Measurements from ENCODE around the gene FKBP5.
"Not testable (repeated sequence)": the region's sequence is repeated elsewhere in the genome, so short reads cannot be mapped to it uniquely, and the experiment has no call there.

Gene FKBP5

GRCh38 chr6:35594503-35595186 is 94.1 kb downstream of the FKBP5 start:
- in situ Hi-C loops (cut with MboI; ENCODE audit: low sequenced_read_pairs) = no loop called here

DNA sequence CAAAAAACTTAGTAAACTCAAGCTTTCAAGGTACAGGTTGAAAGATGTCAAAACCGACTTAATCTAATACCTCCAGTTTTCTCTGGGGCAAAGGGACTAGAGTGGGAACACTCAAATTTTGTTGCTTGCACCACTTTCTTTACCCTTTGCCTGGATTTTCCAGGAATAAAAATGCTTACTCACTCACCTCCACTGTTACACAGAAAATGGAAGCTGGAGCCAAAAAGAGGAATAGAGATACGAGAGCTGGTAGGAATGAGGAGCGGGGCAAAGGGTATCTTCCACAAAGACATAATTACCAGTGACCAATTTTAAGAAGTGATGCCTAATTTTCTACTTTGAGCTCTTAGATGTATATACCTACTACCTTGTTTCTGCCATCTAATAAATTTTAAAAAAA is 96.5 kb downstream of the FKBP5 start:
- in situ Hi-C loops (cut with MboI; ENCODE audit: low sequenced_read_pairs) = no loop called here

DNA sequence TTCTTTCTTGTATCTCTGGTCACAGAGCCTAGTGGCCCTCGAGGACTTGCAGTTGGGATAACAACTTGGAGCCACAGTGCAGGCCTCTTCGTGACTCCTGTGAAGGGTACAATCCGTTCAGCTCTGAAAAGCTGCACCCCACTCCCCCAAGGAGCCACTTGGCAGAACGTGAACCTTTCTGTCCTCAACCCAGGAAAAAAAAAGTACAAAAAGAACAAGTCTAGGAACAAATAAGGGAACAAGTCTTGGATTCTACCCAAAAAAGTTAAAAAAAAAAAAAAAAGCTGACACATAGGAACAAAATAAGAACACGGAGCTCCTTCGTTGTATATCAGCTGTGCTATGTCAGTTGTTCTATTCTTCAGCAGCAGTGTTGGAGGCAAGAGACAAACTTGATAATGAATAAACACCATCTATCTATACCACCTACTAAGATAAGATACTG is 98.1 kb downstream of the FKBP5 start:
- in situ Hi-C loops (cut with MboI; ENCODE audit: low sequenced_read_pairs) = no loop called here

- in situ Hi-C loops (cut with MboI; ENCODE audit: low sequenced_read_pairs) = loop anchor here (5.0 kb wide), 1 partner anchor 147 kb away; the partner anchor contains the start of gene ARMC12
Measured at GRCh38 chr6:35589904-35590303, 98.8 kb downstream of the FKBP5 start.

- in situ Hi-C loops (cut with MboI; ENCODE audit: low sequenced_read_pairs) = loop anchor here (5.0 kb wide), 1 partner anchor 148 kb away; the partner anchor contains the start of gene ARMC12
Measured at GRCh38 chr6:35589201-35589739, 99.4 kb downstream of the FKBP5 start.

DNA sequence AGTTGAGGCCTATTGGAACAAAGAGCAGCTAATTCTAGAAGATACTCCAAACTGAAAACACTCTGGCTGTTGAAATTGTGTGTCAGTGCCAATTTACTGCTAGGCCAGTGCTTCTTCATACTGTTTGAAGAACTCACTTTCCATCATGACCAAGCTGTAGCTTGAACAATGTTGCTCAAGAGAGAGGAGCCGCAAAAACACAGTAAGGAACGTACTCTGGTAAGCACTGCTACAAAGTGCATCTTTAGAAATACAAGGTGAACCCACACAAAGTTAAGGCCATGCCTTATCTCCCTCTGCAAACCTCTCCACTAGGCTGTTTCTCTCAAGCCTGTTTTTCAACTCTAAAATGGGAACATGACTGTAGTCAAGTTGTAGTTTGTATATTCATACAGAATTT is 101.5 kb downstream of the FKBP5 start:
- in situ Hi-C loops (cut with MboI; ENCODE audit: low sequenced_read_pairs) = loop anchor here (5.0 kb wide), 1 partner anchor 150 kb away; the partner anchor contains the start of gene ARMC12

- in situ Hi-C loops (cut with MboI; ENCODE audit: low sequenced_read_pairs) = loop anchor here (5.0 kb wide), 1 partner anchor 151 kb away; the partner anchor contains the start of gene ARMC12
Measured at GRCh38 chr6:35586542-35586941, 102.2 kb downstream of the FKBP5 start.

- in situ Hi-C loops (cut with MboI; ENCODE audit: low sequenced_read_pairs) = loop anchor here (5.0 kb wide), 1 partner anchor 152 kb away; the partner anchor contains the start of gene ARMC12
Measured at GRCh38 chr6:35585658-35586057, 103.1 kb downstream of the FKBP5 start.

GRCh38 chr6:35583893-35584688 is 104.6 kb downstream of the FKBP5 start:
- in situ Hi-C loops (cut with MboI; ENCODE audit: low sequenced_read_pairs) = no loop called here

GRCh38 chr6:35582315-35582714 is 106.4 kb downstream of the FKBP5 start:
- in situ Hi-C loops (cut with MboI; ENCODE audit: low sequenced_read_pairs) = no loop called here

DNA sequence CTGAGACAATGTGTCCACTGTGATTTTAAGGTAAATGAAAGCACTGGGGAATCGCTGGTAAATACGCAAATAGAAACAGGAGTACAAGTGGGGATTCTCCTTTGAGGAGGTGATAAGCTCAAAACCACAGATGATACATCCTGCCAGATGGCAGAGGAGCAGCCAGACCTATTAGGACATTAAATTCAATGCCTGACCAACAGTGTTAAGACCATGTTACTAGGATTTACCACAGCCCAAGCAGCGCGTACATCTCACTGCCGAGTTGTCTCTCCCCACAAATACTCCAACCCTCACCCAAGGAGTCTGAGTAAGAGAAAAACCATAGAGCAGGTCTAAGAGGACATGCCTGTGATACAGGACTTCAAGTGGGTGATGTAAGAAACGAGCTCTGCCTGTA is 107.1 kb downstream of the FKBP5 start:
- in situ Hi-C loops (cut with MboI; ENCODE audit: low sequenced_read_pairs) = no loop called here

- in situ Hi-C loops (cut with MboI; ENCODE audit: low sequenced_read_pairs) = no loop called here
Measured at GRCh38 chr6:35580836-35581235, 107.9 kb downstream of the FKBP5 start.

GRCh38 chr6:35576682-35577081 is 112.0 kb downstream of the FKBP5 start:
- in situ Hi-C loops (cut with MboI; ENCODE audit: low sequenced_read_pairs) = no loop called here

DNA sequence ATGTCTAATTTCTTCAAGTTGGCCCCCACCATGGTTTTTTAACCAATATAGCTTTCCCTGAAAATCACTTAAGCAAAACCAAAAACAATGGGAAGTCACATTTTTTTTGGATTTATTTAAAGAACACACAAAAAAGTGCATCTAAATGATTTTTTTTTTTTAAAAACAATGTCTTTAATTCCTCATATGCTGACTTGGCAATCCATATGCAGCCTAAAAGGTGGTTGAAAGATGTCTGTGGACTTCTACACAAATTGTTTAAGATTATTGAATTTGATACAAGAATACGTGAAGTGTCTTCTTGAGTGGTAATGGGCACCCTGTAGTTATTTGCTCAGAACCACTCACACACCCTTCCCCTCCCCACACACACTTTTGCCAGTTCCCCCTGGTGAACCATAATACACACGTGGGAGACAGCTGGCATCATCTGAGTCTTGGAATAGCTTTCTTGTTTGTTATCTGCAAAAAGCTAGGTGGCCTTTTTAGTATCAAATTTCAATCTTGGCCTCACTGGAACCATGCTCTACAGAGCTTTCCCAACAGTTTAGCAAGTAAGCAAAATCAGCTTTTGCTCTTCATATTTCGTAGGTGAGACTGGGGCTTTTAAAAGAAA is 115.1 kb downstream of the FKBP5 start:
- in situ Hi-C loops (cut with MboI; ENCODE audit: low sequenced_read_pairs) = no loop called here

DNA sequence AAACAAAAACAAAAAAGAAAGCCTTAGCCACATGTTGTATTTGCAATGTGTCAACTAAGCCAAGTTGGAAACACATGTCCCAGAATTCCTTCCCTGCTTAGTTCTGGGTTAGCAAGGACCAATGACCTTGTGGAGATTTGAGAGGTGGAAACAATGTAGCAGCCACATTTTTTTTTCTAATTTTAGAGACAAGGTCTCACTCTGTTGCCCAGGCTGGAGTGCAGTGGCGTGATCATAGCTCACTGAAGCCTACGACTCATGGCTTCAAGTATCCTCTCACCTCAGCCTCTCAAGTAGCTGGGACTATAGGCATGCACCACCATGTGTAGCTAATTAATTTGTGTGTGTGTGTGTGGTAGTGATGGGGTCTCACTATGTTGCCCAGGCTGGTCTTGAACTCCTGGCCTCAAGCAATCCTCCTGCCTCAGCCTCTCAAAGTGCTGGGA is 117.8 kb downstream of the FKBP5 start:
- in situ Hi-C loops (cut with MboI; ENCODE audit: low sequenced_read_pairs) = not testable (repeated sequence)

GRCh38 chr6:35569011-35569461 is 119.7 kb downstream of the FKBP5 start:
- in situ Hi-C loops (cut with MboI; ENCODE audit: low sequenced_read_pairs) = no loop called here

GRCh38 chr6:35566794-35567193 is 121.9 kb downstream of the FKBP5 start:
- in situ Hi-C loops (cut with MboI; ENCODE audit: low sequenced_read_pairs) = no loop called here

DNA sequence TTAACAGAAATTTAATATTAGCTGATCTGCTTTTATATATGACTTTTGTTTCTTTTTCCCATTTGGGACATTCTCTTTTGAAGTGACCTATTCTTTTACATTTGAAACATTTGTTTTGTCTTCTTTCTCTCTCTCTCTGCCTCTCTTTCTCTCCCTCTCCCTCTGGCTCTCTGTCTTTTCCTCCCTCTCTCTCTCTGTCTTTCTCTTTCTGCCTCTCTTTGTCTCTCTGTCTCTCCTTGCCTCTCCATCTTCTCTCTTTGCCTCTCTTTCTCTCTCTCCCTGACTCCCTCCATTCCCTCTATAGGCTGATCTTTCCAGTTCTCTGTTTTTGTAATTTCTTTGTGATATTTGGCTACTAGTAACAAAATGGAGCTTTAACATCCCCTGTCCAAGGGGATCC is 124.0 kb downstream of the FKBP5 start:
- in situ Hi-C loops (cut with MboI; ENCODE audit: low sequenced_read_pairs) = no loop called here

GRCh38 chr6:35562060-35562459 is 126.7 kb downstream of the FKBP5 start:
- in situ Hi-C loops (cut with MboI; ENCODE audit: low sequenced_read_pairs) = no loop called here

- in situ Hi-C loops (cut with MboI; ENCODE audit: low sequenced_read_pairs) = no loop called here
Measured at GRCh38 chr6:35561113-35561512, 127.6 kb downstream of the FKBP5 start.

GRCh38 chr6:35558571-35558970 is 130.1 kb downstream of the FKBP5 start:
- in situ Hi-C loops (cut with MboI; ENCODE audit: low sequenced_read_pairs) = no loop called here
